ENCODE results near the gene GSX1. TPM values are rescaled to one million over a fixed set of nuclear protein-coding genes. Genes with fewer than 3 reads are reported as not detected.

The GSX1 gene
- total and polyA plus RNA-seq, 2 of the 4 experiments (the other 2 are of a cell fraction) = not detected

DNA sequence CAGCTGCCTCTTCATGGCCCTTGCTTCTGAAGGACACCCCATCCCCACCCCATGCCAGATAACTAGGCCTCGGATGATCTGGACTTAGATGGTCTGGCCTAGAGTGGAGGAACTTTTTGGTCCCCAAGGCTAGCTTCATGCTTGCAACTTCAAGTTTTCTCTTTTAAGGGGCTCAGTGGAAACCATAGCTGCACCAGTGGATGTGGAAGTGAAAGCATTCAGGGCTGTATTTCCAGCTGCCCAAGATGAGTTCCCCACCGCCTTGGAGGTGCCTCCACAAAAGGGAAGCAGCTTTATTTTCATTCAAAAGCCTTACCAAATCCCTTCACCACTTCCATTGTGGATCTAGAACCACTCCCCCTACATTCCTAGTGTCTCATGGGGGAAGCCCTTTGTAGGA is 17.6 kb upstream of the GSX1 start:
- no CpG with 5 or more reads among the region's 2 CpGs for WGBS, 2 experiments (ENCODE audit: extremely low coverage in 2 of 2, insufficient read length in 1 of 2)
- H3K56ac ChIP-seq (ENCODE audit: extremely low read depth, insufficient read depth, low read length) = no peak overlapping the region

More for the DNA sequence above, 17.6 kb upstream of the GSX1 start:
- ChIA-PET CTCF (interaction anchor here (0.5 kb wide), 1 partner anchor 22 kb away, joined by 4 read pairs; no protein-coding TSS in a partner anchor), POLR2A (ENCODE audit: unreplicated experiment) (interaction anchor here (0.6 kb wide), 1 partner anchor 242 kb away, joined by 3 read pairs; no protein-coding TSS in a partner anchor)
- Histone ChIP-seq H2BK120ac (ENCODE audit: low read depth, low read length) (no peak overlapping the region), H3K4me2 (ENCODE audit: low read depth, low read length) (no peak overlapping the region), H3K79me1 (ENCODE audit: low read depth in 1 of 2, low read length in 2 of 2) (no peaks in the 10 kb centered on the region), H3K27ac (ENCODE audit: insufficient read depth, low read length) (no peak overlapping the region), H2BK5ac (ENCODE audit: low read depth, low read length, poor library complexity, severe bottlenecking) (no peak overlapping the region), H4K20me1 (ENCODE audit: insufficient read depth, low read length) (no peaks in the 10 kb centered on the region), H3K4me1 (ENCODE audit: control insufficient read depth, insufficient read depth, low read length) (no peaks in the 10 kb centered on the region), H4K5ac (ENCODE audit: low read depth, low read length) (no peak overlapping the region), H3K9me1 (ENCODE audit: insufficient read depth, low read length) (no peaks in the 10 kb centered on the region), H3K36me3 (ENCODE audit: control insufficient read depth, insufficient read depth, low read length) (no peaks in the 10 kb centered on the region), H2BK20ac (ENCODE audit: low read depth, low read length) (no peak overlapping the region), H4K8ac (ENCODE audit: low read depth in 2 of 2, low read length in 2 of 2) (no peak overlapping the region), H3K9me3 (ENCODE audit: control insufficient read depth, insufficient read depth, low read length) (no peaks in the 10 kb centered on the region), H2BK15ac (ENCODE audit: low read depth, low read length) (no peak overlapping the region), H3K4ac (ENCODE audit: low read depth, low read length) (no peak overlapping the region), H4K91ac (ENCODE audit: insufficient read depth, low read depth, low read length) (no peak overlapping the region), H2AK5ac (ENCODE audit: low read depth, low read length) (no peak overlapping the region), H2AK9ac (replicated peaks; ENCODE audit: low read depth, low read length, poor library complexity) (no peak overlapping the region), H3K4me3 (ENCODE audit: insufficient read depth, low read depth, low read length) (no peak overlapping the region), H3K14ac (replicated peaks; ENCODE audit: low read depth, low read length) (no peak overlapping the region), H3K23ac (ENCODE audit: low read depth, low read length) (no peak overlapping the region), H3K18ac (ENCODE audit: low read depth, low read length) (no peak overlapping the region), H3K9ac (ENCODE audit: low read depth, low read length) (no peak overlapping the region), H3K27me3 (ENCODE audit: control insufficient read depth, insufficient read depth, low read length) (peaks cover 15% of the 10 kb centered on the region), H2AFZ (replicated peaks; ENCODE audit: low read length, poor library complexity) (no peak overlapping the region)
- dilution Hi-C loops (cut with HindIII; ENCODE audit: low sequenced_read_pairs, unreplicated experiment) = no loop called here
- ATAC-seq (ENCODE audit: low read depth) (no peak), DNase-seq (no peak)
- in situ Hi-C loops (cut with MboI; ENCODE audit: low sequenced_read_pairs) = no loop called here
- TF ChIP-seq FOS (IDR thresholded peaks at IDR 0.05; ENCODE audit: low read depth, low read length) (no peak), MAFK (IDR thresholded peaks at IDR 0.05; ENCODE audit: low read depth, low read length) (no peak), NFE2L2 (IDR thresholded peaks at IDR 0.05; ENCODE audit: low read depth, low read length) (no peak), MAZ (IDR thresholded peaks at IDR 0.05; ENCODE audit: borderline replicate concordance, low read depth, low read length) (no peak), CHD1 (IDR thresholded peaks at IDR 0.05; ENCODE audit: low read depth, low read length) (no peak), POLR2A (IDR thresholded peaks at IDR 0.05; ENCODE audit: low read depth, low read length) (no peak), MXI1 (IDR thresholded peaks at IDR 0.05; ENCODE audit: borderline replicate concordance, low read depth, low read length) (no peak), RFX5 (IDR thresholded peaks at IDR 0.05; ENCODE audit: low read depth, low read length) (no peak), CEBPB (IDR thresholded peaks at IDR 0.05; ENCODE audit: low read depth, low read length) (no peak), RCOR1 (IDR thresholded peaks at IDR 0.05; ENCODE audit: insufficient replicate concordance, low read length) (no peak), SMC3 (IDR thresholded peaks at IDR 0.05; ENCODE audit: low read depth, low read length) (no peak), BHLHE40 (IDR thresholded peaks at IDR 0.05; ENCODE audit: low read depth, low read length) (no peak), RAD21 (IDR thresholded peaks at IDR 0.05; ENCODE audit: low read length) (no peak)
- TF ChIP-seq, protein P1, sequence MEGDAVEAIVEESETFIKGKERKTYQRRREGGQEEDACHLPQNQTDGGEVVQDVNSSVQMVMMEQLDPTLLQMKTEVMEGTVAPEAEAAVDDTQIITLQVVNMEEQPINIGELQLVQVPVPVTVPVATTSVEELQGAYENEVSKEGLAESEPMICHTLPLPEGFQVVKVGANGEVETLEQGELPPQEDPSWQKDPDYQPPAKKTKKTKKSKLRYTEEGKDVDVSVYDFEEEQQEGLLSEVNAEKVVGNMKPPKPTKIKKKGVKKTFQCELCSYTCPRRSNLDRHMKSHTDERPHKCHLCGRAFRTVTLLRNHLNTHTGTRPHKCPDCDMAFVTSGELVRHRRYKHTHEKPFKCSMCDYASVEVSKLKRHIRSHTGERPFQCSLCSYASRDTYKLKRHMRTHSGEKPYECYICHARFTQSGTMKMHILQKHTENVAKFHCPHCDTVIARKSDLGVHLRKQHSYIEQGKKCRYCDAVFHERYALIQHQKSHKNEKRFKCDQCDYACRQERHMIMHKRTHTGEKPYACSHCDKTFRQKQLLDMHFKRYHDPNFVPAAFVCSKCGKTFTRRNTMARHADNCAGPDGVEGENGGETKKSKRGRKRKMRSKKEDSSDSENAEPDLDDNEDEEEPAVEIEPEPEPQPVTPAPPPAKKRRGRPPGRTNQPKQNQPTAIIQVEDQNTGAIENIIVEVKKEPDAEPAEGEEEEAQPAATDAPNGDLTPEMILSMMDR (conservative IDR thresholded peaks at IDR 0.05; ENCODE audit: low read depth, low read length) = no peak
- TF ChIP-seq, protein P2, sequence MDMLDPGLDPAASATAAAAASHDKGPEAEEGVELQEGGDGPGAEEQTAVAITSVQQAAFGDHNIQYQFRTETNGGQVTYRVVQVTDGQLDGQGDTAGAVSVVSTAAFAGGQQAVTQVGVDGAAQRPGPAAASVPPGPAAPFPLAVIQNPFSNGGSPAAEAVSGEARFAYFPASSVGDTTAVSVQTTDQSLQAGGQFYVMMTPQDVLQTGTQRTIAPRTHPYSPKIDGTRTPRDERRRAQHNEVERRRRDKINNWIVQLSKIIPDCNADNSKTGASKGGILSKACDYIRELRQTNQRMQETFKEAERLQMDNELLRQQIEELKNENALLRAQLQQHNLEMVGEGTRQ (IDR thresholded peaks at IDR 0.05; ENCODE audit: low read depth, low read length) = no peak
- TF ChIP-seq, protein P3, sequence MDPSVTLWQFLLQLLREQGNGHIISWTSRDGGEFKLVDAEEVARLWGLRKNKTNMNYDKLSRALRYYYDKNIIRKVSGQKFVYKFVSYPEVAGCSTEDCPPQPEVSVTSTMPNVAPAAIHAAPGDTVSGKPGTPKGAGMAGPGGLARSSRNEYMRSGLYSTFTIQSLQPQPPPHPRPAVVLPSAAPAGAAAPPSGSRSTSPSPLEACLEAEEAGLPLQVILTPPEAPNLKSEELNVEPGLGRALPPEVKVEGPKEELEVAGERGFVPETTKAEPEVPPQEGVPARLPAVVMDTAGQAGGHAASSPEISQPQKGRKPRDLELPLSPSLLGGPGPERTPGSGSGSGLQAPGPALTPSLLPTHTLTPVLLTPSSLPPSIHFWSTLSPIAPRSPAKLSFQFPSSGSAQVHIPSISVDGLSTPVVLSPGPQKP (IDR thresholded peaks at IDR 0.05; ENCODE audit: borderline replicate concordance, low read depth, low read length) = no peak
- intact Hi-C loops (cut with micrococcal nuclease) = no loop called here
- no TSS peak for BruUV-seq (replicated peaks)

Measured in IMR-90 (cell line).